Hematopoietic multipotent progenitor cell treated with erythropoietin and hydrocortisone succinate and interleukin-3 and kit ligand, for 6 days (in vitro differentiated cells): ENCODE measurements around the gene SLC6A4.
"Not testable (repeated sequence)": the region's sequence is repeated elsewhere in the genome, so short reads cannot be mapped to it uniquely, and the experiment has no call there.

Experiments used
- DNase-seq: peaks from one replicate; pipeline ENCODE4 v3.0.0-alpha.2; 2015

The SLC6A4 gene

GRCh38 chr17:30217746-30218245 is 17.7 kb downstream of the SLC6A4 start:
- no peak for DNase-seq

- DNase-seq, result no peak
Measured at GRCh38 chr17:30217054-30217453, 18.4 kb downstream of the SLC6A4 start.

- DNase-seq, result no peak
Measured at GRCh38 chr17:30212750-30213149, 22.7 kb downstream of the SLC6A4 start.

GRCh38 chr17:30211371-30211770 is 24.1 kb downstream of the SLC6A4 start:
- DNase-seq, result no peak

GRCh38 chr17:30210901-30211300 is 24.6 kb downstream of the SLC6A4 start:
- no peak for DNase-seq

GRCh38 chr17:30210366-30210765 is 25.1 kb downstream of the SLC6A4 start:
- no peak for DNase-seq

- DNase-seq, result no peak
Measured at GRCh38 chr17:30209930-30210329, 25.6 kb downstream of the SLC6A4 start.

GRCh38 chr17:30208214-30208613 is 27.3 kb downstream of the SLC6A4 start:
- DNase-seq, result no peak

- no peak for DNase-seq
Measured at GRCh38 chr17:30207655-30208054, 27.8 kb downstream of the SLC6A4 start.

- DNase-seq, result no peak
Measured at GRCh38 chr17:30203471-30203981, 32.0 kb downstream of the SLC6A4 start.

- not testable (repeated sequence) for DNase-seq
Measured at GRCh38 chr17:30200656-30201055, 34.8 kb downstream of the SLC6A4 start.

- peak; percentile 66 for DNase-seq
Measured at GRCh38 chr17:30200106-30200505, 35.4 kb downstream of the SLC6A4 start.

- DNase-seq, result no peak
Measured at GRCh38 chr17:30199600-30199999, 35.9 kb downstream of the SLC6A4 start.

- DNase-seq, result no peak
Measured at GRCh38 chr17:30197416-30197815, 38.1 kb downstream of the SLC6A4 start.

GRCh38 chr17:30196504-30196903 is 39.0 kb downstream of the SLC6A4 start:
- no peak for DNase-seq

GRCh38 chr17:30191072-30191471 is 44.4 kb downstream of the SLC6A4 start:
- no peak for DNase-seq

- DNase-seq, result no peak
Measured at GRCh38 chr17:30188211-30188939, 47.1 kb downstream of the SLC6A4 start.

GRCh38 chr17:30187573-30187972 is 47.9 kb downstream of the SLC6A4 start:
- DNase-seq, result no peak

- DNase-seq, result no peak
Measured at GRCh38 chr17:30186761-30187160, 48.7 kb downstream of the SLC6A4 start.

GRCh38 chr17:30176855-30177254 is 58.6 kb downstream of the SLC6A4 start:
- DNase-seq, result no peak

GRCh38 chr17:30174556-30174955 is 60.9 kb downstream of the SLC6A4 start:
- DNase-seq, result no peak

- no peak for DNase-seq
Measured at GRCh38 chr17:30173649-30174048, 61.8 kb downstream of the SLC6A4 start.

- DNase-seq, result no peak
Measured at GRCh38 chr17:30172560-30172959, 62.9 kb downstream of the SLC6A4 start.

GRCh38 chr17:30170415-30170987 is 65.0 kb downstream of the SLC6A4 start:
- DNase-seq, result no peak
